Measurements from ENCODE around the gene CCDC177. TPM values are rescaled to one million over a fixed set of nuclear protein-coding genes. Genes with fewer than 3 reads are reported as not detected.

The CCDC177 gene
- total RNA-seq, 1 donor from 2014 or later, result not detected

- H3K4me3 ChIP-seq, result no peak overlapping the region
- H3K36me3 ChIP-seq, result no peaks in the 10 kb centered on the region
- intact Hi-C loops (cut with DNase I), result no loop called here
- H3K4me1 ChIP-seq, result no peaks in the 10 kb centered on the region
- no peak for ATAC-seq
- peaks cover 5% of the 10 kb centered on the region for H3K9me3 ChIP-seq
- H3K27ac ChIP-seq, result no peak overlapping the region
- no peak for TF ChIP-seq CTCF (IDR thresholded peaks at IDR 0.05)
- H3K27me3 ChIP-seq (ENCODE audit: low read depth), result no peaks in the 10 kb centered on the region
- DNase-seq, result no peak
Measured at GRCh38 chr14:69542311-69542710, 32.4 kb downstream of the CCDC177 start.

DNA sequence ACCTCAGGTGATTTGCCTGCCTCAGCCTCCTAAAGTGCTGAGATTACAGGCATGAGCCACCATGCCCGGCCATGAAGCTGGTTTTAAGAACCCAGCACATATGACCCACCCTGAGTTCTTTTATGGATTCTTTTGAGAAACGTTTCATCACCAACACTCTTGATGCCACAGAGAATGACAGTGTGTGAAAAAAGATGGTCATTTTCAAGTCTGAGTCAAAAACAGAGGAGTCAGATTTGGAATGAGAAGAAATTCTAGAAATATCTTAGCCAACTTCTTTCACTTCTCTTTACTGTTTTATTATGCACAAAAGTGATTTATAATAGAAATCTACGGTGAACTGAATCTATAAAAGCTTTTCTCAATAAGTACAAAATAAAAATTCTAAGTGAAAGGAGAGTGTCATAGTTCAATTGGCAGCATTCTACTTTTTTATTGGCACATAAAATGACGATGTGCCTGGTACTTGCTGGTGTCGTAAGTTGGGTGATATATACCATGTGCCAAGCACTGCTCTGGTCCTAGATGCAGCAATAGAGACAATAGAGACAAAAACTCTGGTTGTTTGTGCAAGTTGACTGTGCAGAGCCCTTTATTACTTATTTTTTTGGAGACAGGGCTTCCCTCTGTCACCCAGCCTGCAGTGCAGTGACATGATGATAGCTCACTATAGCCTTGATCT, 33.9 kb downstream of the CCDC177 start:
- H3K27ac ChIP-seq, result peak overlapping the region; percentile 41
- H3K4me3 ChIP-seq, result no peak overlapping the region
- no peak for ATAC-seq

DNA sequence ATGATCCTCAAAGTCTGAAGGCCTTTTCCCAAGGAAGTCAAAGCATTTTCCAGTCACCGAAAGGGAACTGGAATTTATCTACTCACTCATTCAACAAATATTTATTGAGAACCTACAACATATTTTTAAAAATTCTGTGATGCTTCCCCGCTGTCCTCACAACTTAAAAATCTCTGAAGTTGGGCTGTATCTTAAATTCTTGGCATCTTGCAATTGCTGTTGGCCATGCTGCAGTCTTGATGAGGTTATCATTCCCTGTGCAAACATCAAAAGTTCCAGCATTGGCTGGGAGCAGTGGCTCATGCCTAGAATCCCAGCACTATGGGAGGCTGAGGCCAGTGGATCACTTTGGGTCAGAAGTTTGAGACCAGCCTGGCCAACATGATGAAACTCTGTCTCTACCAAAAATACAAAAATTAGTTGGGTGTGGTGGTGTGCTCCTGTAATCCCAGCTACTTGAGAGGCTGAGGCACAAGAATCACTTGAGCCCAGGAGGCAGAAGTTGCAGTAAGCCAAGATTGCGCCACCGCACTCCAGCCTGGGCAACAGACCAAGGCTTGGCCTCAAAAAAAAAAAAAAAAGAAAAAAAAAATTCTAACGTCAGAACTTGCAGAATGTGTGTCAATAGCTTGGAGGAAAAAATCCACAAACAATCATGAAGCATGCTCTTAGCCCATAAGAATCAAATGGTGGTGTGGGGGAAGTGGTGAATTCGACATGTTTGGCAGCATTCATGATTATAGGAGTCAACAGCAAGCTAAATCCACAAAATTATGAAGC, 34.9 kb downstream of the CCDC177 start:
- Histone ChIP-seq H3K27me3 (ENCODE audit: low read depth) (no peaks in the 10 kb centered on the region), H3K9me3 (peaks cover 5% of the 10 kb centered on the region), H3K4me3 (no peak overlapping the region), H3K36me3 (no peaks in the 10 kb centered on the region), H3K27ac (peak overlapping the region; percentile 41), H3K4me1 (no peaks in the 10 kb centered on the region)
- TF ChIP-seq CTCF (IDR thresholded peaks at IDR 0.05), result no peak
- intact Hi-C loops (cut with DNase I), result no loop called here
- ATAC-seq, result peak; percentile 84 to 89
- DNase-seq, result peak; percentile 84

More for the DNA sequence above, 33.9 kb downstream of the CCDC177 start:
- H3K27me3 ChIP-seq (ENCODE audit: low read depth), result no peaks in the 10 kb centered on the region
- intact Hi-C loops (cut with DNase I), result no loop called here
- H3K36me3 ChIP-seq, result no peaks in the 10 kb centered on the region
- no peak for TF ChIP-seq CTCF (IDR thresholded peaks at IDR 0.05)
- no peak for DNase-seq
- H3K4me1 ChIP-seq, result no peaks in the 10 kb centered on the region
- H3K9me3 ChIP-seq, result peaks cover 5% of the 10 kb centered on the region

GRCh38 chr14:69538766-69539165, 35.9 kb downstream of the CCDC177 start:
- Histone ChIP-seq H3K4me3 (no peak overlapping the region), H3K27me3 (ENCODE audit: low read depth) (no peaks in the 10 kb centered on the region), H3K27ac (no peak overlapping the region), H3K9me3 (peaks cover 5% of the 10 kb centered on the region), H3K4me1 (no peaks in the 10 kb centered on the region), H3K36me3 (no peaks in the 10 kb centered on the region)
- DNase-seq, result no peak
- intact Hi-C loops (cut with DNase I), result no loop called here
- TF ChIP-seq CTCF (IDR thresholded peaks at IDR 0.05), result no peak
- no peak for ATAC-seq

DNA sequence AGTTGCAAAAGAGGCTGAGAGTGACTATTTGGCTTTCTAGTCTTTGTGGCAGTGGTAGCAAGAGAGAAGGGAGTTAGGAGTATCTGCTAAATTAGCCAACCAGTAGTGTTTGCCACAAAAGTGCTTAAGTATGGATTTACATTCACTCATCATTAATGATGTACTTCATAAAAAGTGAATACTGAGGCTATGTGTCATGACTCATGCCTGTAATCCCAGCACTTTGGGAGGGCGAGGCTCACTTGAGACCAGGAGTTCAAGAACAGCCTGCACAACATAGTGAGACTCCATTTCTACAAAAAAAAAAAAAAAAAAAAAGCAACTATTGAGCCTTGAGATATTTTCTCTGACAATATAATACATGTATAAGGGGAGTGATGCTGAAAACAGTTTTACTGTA, 36.8 kb downstream of the CCDC177 start:
- DNase-seq (no peak), ATAC-seq (no peak)
- no peak overlapping the region for H3K27ac ChIP-seq
- TF ChIP-seq CTCF (IDR thresholded peaks at IDR 0.05), result no peak
- H3K9me3 ChIP-seq, result peaks cover 5% of the 10 kb centered on the region
- H3K4me3 ChIP-seq, result no peak overlapping the region
- intact Hi-C loops (cut with DNase I), result no loop called here
- no peaks in the 10 kb centered on the region for H3K4me1 ChIP-seq
- H3K36me3 ChIP-seq, result no peaks in the 10 kb centered on the region
- H3K27me3 ChIP-seq (ENCODE audit: low read depth), result no peaks in the 10 kb centered on the region
